SK-N-SH treated with all-trans-retinoic acid at 6 μM for 48 hours (cell line): ENCODE measurements around the gene CNP.

Experiments used
- ATAC-seq: fragments of 200-7000 bp; cut with Tn5 transposase; 3 replicates; pipeline ENCODE4 v1.9.1; 2020; ENCODE audit warnings: mild to moderate bottlenecking, moderate library complexity
- ARNTL ChIP-seq: fragments of 450-650 bp; formaldehyde crosslinking; IDR thresholded peaks from 2 replicates; pipeline ENCODE4 v1.5.0; 2020; ENCODE audit warnings: low read depth, mild to moderate bottlenecking, moderate library complexity, borderline replicate concordance
- BACH2 ChIP-seq: fragments of 250-450 bp; sonication (Bioruptor Pico); IDR thresholded peaks from 2 replicates; pipeline ENCODE4 v1.9.0; 2021; ENCODE audit warnings: mild to moderate bottlenecking, borderline replicate concordance
- CREB5 ChIP-seq: fragments of 250-450 bp; sonication (Bioruptor Pico); IDR thresholded peaks from 2 replicates; pipeline ENCODE4 v1.5.1; 2020; ENCODE audit warnings: low read depth, mild to moderate bottlenecking, moderate library complexity
- CSDC2 ChIP-seq: fragments of 250-450 bp; sonication (Bioruptor Pico); IDR thresholded peaks from 2 replicates; pipeline ENCODE4 v1.5.0; 2020; ENCODE audit warnings: mild to moderate bottlenecking, moderate library complexity
- ESRRG ChIP-seq: fragments of 250-450 bp; sonication (Bioruptor Pico); IDR thresholded peaks from 2 replicates; pipeline ENCODE4 v1.6.1; 2021; ENCODE audit warnings: mild to moderate bottlenecking
- GLIS3 ChIP-seq: fragments of 250-450 bp; sonication (Bioruptor Pico); IDR thresholded peaks from 2 replicates; pipeline ENCODE4 v1.5.0; 2020; ENCODE audit warnings: mild to moderate bottlenecking, moderate library complexity
- ISL1 ChIP-seq: fragments of 250-450 bp; sonication (Bioruptor Pico); IDR thresholded peaks from 2 replicates; pipeline ENCODE4 v2.1.2; 2022; ENCODE audit warnings: mild to moderate bottlenecking, moderate library complexity
- OSR1 ChIP-seq: fragments of 250-450 bp; sonication (Bioruptor Pico); IDR thresholded peaks from 2 replicates; pipeline ENCODE4 v1.8.0; 2022; ENCODE audit warnings: moderate library complexity, mild to moderate bottlenecking, inconsistent platforms
- PATZ1 ChIP-seq: fragments of 250-450 bp; sonication (Bioruptor Pico); IDR thresholded peaks from 2 replicates; pipeline ENCODE4 v1.8.0; 2020; ENCODE audit warnings: mild to moderate bottlenecking, moderate library complexity, borderline replicate concordance
- POU6F1 ChIP-seq: fragments of 250-450 bp; sonication (Bioruptor Pico); IDR thresholded peaks from 2 replicates; pipeline ENCODE4 v1.8.0; 2021; ENCODE audit warnings: low read depth, mild to moderate bottlenecking, moderate library complexity, borderline replicate concordance
- PPARA ChIP-seq: fragments of 250-450 bp; sonication (Bioruptor Pico); IDR thresholded peaks from 2 replicates; pipeline ENCODE4 v1.5.0; 2020; ENCODE audit warnings: mild to moderate bottlenecking, borderline replicate concordance
- RARB ChIP-seq: fragments of 250-450 bp; sonication (Bioruptor Pico); IDR thresholded peaks from 2 replicates; pipeline ENCODE4 v1.8.0; 2021; ENCODE audit warnings: mild to moderate bottlenecking, moderate library complexity
- TCF4 ChIP-seq: fragments of 250-450 bp; sonication (Bioruptor Pico); IDR thresholded peaks from 2 replicates; pipeline ENCODE4 v1.8.0; 2021; ENCODE audit warnings: mild to moderate bottlenecking, moderate library complexity, borderline replicate concordance
- TSHZ2 ChIP-seq: fragments of 250-450 bp; sonication (Bioruptor Pico); IDR thresholded peaks from 2 replicates; pipeline ENCODE4 v1.5.0; 2020; ENCODE audit warnings: mild to moderate bottlenecking, moderate library complexity
- ZFP3 ChIP-seq: fragments of 250-450 bp; sonication (Bioruptor Pico); IDR thresholded peaks from 2 replicates; pipeline ENCODE4 v1.5.0; 2020; ENCODE audit warnings: mild to moderate bottlenecking, moderate library complexity
- ZNF565 ChIP-seq: fragments of 450-650 bp; formaldehyde crosslinking; conservative IDR thresholded peaks from 2 replicates; pipeline ENCODE4 v1.5.0; 2020; ENCODE audit warnings: low read depth, mild to moderate bottlenecking, moderate library complexity
- ZNF70 ChIP-seq: fragments of 450-650 bp; formaldehyde crosslinking; IDR thresholded peaks from 2 replicates; pipeline ENCODE4 v1.5.0; 2020; ENCODE audit warnings: mild to moderate bottlenecking, moderate library complexity
- ZNF8 ChIP-seq: fragments of 450-650 bp; formaldehyde crosslinking; IDR thresholded peaks from 2 replicates; pipeline ENCODE4 v1.5.0; 2020; ENCODE audit warnings: mild to moderate bottlenecking, moderate library complexity

The CNP gene

GRCh38 chr17:41957031-41957868, 9.3 kb upstream of the CNP start:
- TF ChIP-seq CSDC2 (CRISPR knock-in tag) = no peak
- TF ChIP-seq ISL1 (CRISPR knock-in tag) = no peak
- TF ChIP-seq PPARA (CRISPR knock-in tag) = no peak
- no peak for TF ChIP-seq ZNF565 (CRISPR knock-in tag)
- no peak for TF ChIP-seq ZFP3 (CRISPR knock-in tag)
- TF ChIP-seq PATZ1 = no peak
- TF ChIP-seq RARB (CRISPR knock-in tag) = no peak
- TF ChIP-seq GLIS3 (CRISPR knock-in tag) = no peak
- no peak for TF ChIP-seq OSR1 (CRISPR knock-in tag)
- no peak for TF ChIP-seq POU6F1 (CRISPR knock-in tag)
- no peak for TF ChIP-seq ESRRG (CRISPR knock-in tag)
- TF ChIP-seq BACH2 (CRISPR knock-in tag) = no peak
- no peak for TF ChIP-seq CREB5
- ATAC-seq = no peak

- no peak for TF ChIP-seq GLIS3 (CRISPR knock-in tag)
- TF ChIP-seq TSHZ2 (CRISPR knock-in tag) = no peak
- no peak for TF ChIP-seq ZNF70
- no peak for TF ChIP-seq ARNTL (CRISPR knock-in tag)
- no peak for TF ChIP-seq RARB (CRISPR knock-in tag)
- no peak for TF ChIP-seq TCF4 (CRISPR knock-in tag)
- TF ChIP-seq CREB5 = no peak
- TF ChIP-seq PATZ1 = no peak
- no peak for TF ChIP-seq PPARA (CRISPR knock-in tag)
- TF ChIP-seq ZNF565 (CRISPR knock-in tag) = no peak
- TF ChIP-seq ZNF8 (CRISPR knock-in tag) = no peak
- TF ChIP-seq BACH2 (CRISPR knock-in tag) = no peak
- no peak for TF ChIP-seq POU6F1 (CRISPR knock-in tag)
- TF ChIP-seq, all 23 proteins: peak for 0
- no peak for ATAC-seq
These were observed 8.6 kb upstream of the CNP start for GRCh38 chr17:41957869-41958439.
